HepG2 (cell line): Measurements from ENCODE around the gene BPHL. TPM values are rescaled to one million over a fixed set of nuclear protein-coding genes. Genes with fewer than 3 reads are reported as not detected.

Source experiments
- ATAC-seq: fragments of 200-7000 bp; cut with Tn5 transposase; 3 replicates; pipeline ENCODE4 v1.9.1; 2020; ENCODE audit warnings: mild to moderate bottlenecking, moderate library complexity
- BruUV-seq: library from RNA; stranded (reverse); fragments of 400-500 nt; replicated peaks from 2 replicates; lab custom pipeline; 2021; lab: Mats Ljungman, UMichigan
- CTCF ChIA-PET: fragments of 300-600 bp; formaldehyde crosslinking; extraction: SDS; loops from one replicate; lab custom pipeline; 2021; ENCODE audit warnings: low total read pairs, inconsistent platforms, low intra/inter-chr PET ratio; lab: Yijun Ruan, JAX
- POLR2A ChIA-PET: fragments of 350-600 bp; sonication (Branson Sonifier 250); formaldehyde crosslinking; loops from one replicate; lab custom pipeline; 2020; ENCODE audit warnings: antibody characterized with exemption, inconsistent platforms; lab: Yijun Ruan, JAX
- DNase-seq: peaks from one replicate; pipeline ENCODE4 v3.0.0-alpha.2; 2015; ENCODE audit warnings: low spot score
- FAIRE-seq: peaks from 3 replicates; lab custom pipeline; 2011; peaks lifted over from hg19 to GRCh38; lab: Jason Lieb, UNC
- H2AFZ ChIP-seq: one replicate; pipeline ENCODE4 v1.6.1; 2011; ENCODE audit warnings: low read length, inconsistent platforms
- H3K27ac ChIP-seq: fragments of 300-600 bp; 3 replicates; pipeline ENCODE4 v1.8.0; 2011; ENCODE audit warnings: mixed run types, mild to moderate bottlenecking, mixed read lengths, low read length, inconsistent platforms; ENCODE audit not compliant: insufficient read depth; ENCODE audit errors: extremely low read length
- H3K27me3 ChIP-seq, 2 experiments: fragments of 200-600 bp in 1 of 2; 2 replicates in 1 of 2; 3 replicates in 1 of 2; pipeline versions ENCODE4 v1.6.0 to v1.8.0; 2011; ENCODE audit warnings: low read length in 2 of 2, mild to moderate bottlenecking in 2 of 2, moderate library complexity in 2 of 2, inconsistent platforms in 1 of 2; ENCODE audit not compliant: insufficient read depth in 2 of 2, control insufficient read depth in 1 of 2
- H3K36me3 ChIP-seq, 2 experiments: fragments of 200-600 bp in 1 of 2; replicated peaks in 1 of 2; 2 replicates in 1 of 2; 3 replicates in 1 of 2; pipeline versions ENCODE4 v1.5.1 to v1.8.0; 2011; ENCODE audit warnings: low read length in 2 of 2, inconsistent platforms in 1 of 2; ENCODE audit not compliant: insufficient read depth in 2 of 2, control insufficient read depth in 1 of 2
- H3K4me1 ChIP-seq: 2 replicates; pipeline ENCODE4 v1.5.1; 2012; ENCODE audit warnings: low read length, inconsistent platforms; ENCODE audit not compliant: insufficient read depth
- H3K4me2 ChIP-seq: 2 replicates; pipeline ENCODE4 v1.6.0; 2011; ENCODE audit warnings: low read depth, low read length, inconsistent platforms
- H3K4me3 ChIP-seq, 3 experiments: fragments of 200-600 bp in 1 of 3; sonication (generic), shearing (Covaris generic) in 1 of 3; replicated peaks in 1 of 3; 2 replicates each; pipeline ENCODE4 v1.5.1; 2011 to 2016; ENCODE audit warnings: low read length in 3 of 3, inconsistent platforms in 2 of 3, low read depth in 2 of 3, mild to moderate bottlenecking in 2 of 3, control low read depth in 1 of 3, mixed read lengths in 1 of 3; ENCODE audit not compliant: insufficient read depth in 1 of 3
- H3K79me2 ChIP-seq: one replicate; pipeline ENCODE4 v1.6.1; 2011; ENCODE audit warnings: low read length, inconsistent platforms; ENCODE audit not compliant: insufficient read depth
- H3K9ac ChIP-seq: 2 replicates; pipeline ENCODE4 v1.6.0; 2011; ENCODE audit warnings: mild to moderate bottlenecking, low read depth, low read length, inconsistent platforms; ENCODE audit not compliant: insufficient read depth
- H3K9me3 ChIP-seq: 2 replicates; pipeline ENCODE4 v1.5.1; 2012; ENCODE audit warnings: mild to moderate bottlenecking, low read length
- H4K20me1 ChIP-seq: 2 replicates; pipeline ENCODE4 v1.6.0; 2011; ENCODE audit warnings: inconsistent platforms, mild to moderate bottlenecking, low read length, moderate library complexity; ENCODE audit not compliant: insufficient read depth
- FOXA3 ChIP-seq: IDR thresholded peaks from 2 replicates; pipeline ENCODE4 v1.6.1; 2016; ENCODE audit warnings: missing genetic modification reagents, missing compliant biosample characterization
- FOXO1 ChIP-seq: sonication (generic); formaldehyde crosslinking; IDR thresholded peaks from 2 replicates; pipeline ENCODE4 v1.4.0; 2020; ENCODE audit warnings: missing genetic modification reagents
- GLI4 ChIP-seq: sonication (generic); formaldehyde crosslinking; IDR thresholded peaks from 2 replicates; pipeline ENCODE4 v1.5.1; 2020; ENCODE audit warnings: missing genetic modification reagents, mild to moderate bottlenecking, moderate library complexity, borderline replicate concordance
- HNRNPK ChIP-seq: fragments of 200-400 bp; formaldehyde crosslinking; IDR thresholded peaks from 2 replicates; pipeline ENCODE4 v1.6.1; 2018; ENCODE audit warnings: low read length, low read depth, moderate library complexity, mild to moderate bottlenecking; ENCODE audit not compliant: poor library complexity, severe bottlenecking
- KDM6A ChIP-seq: IDR thresholded peaks from 2 replicates; pipeline ENCODE4 v1.6.1; 2016; ENCODE audit warnings: low read depth
- MBD4 ChIP-seq: IDR thresholded peaks from 2 replicates; pipeline ENCODE4 v1.6.1; 2012; ENCODE audit warnings: low read length, inconsistent platforms, borderline replicate concordance
- NR2F1 ChIP-seq, 2 experiments: fragments of 450-650 bp in 1 of 2; formaldehyde crosslinking in 1 of 2; IDR thresholded peaks; 2 replicates each; pipeline versions ENCODE4 v1.5.0 to v1.6.1; 2016 to 2020; ENCODE audit warnings: mild to moderate bottlenecking in 1 of 2, missing compliant biosample characterization in 1 of 2, missing genetic modification reagents in 1 of 2, moderate library complexity in 1 of 2
- SKI ChIP-seq: fragments of 450-650 bp; IDR thresholded peaks from one replicate; pipeline ENCODE4 v1.6.1; 2018; ENCODE audit warnings: mild to moderate bottlenecking; ENCODE audit not compliant: partially characterized antibody
- SPEN ChIP-seq: sonication (generic); formaldehyde crosslinking; IDR thresholded peaks from 2 replicates; pipeline ENCODE4 v1.5.1; 2020; ENCODE audit warnings: low read depth, mild to moderate bottlenecking, missing genetic modification reagents
- SUZ12 ChIP-seq: fragments of 150-350 bp; IDR thresholded peaks from 2 replicates; pipeline ENCODE4 v1.6.1; 2014; ENCODE audit warnings: low read depth, low read length
- SYNCRIP ChIP-seq: fragments of 200-400 bp; formaldehyde crosslinking; IDR thresholded peaks from 2 replicates; pipeline ENCODE4 v1.6.1; 2018; ENCODE audit warnings: mild to moderate bottlenecking, low read depth, low read length; ENCODE audit not compliant: insufficient read depth
- TCF7 ChIP-seq: sonication (generic); IDR thresholded peaks from 2 replicates; pipeline ENCODE4 v1.6.1; 2016; ENCODE audit warnings: antibody characterized with exemption, low read depth
- ZFP90 ChIP-seq: sonication (generic); formaldehyde crosslinking; IDR thresholded peaks from 2 replicates; pipeline ENCODE4 v1.8.0; 2022; ENCODE audit warnings: missing genetic modification reagents, mild to moderate bottlenecking, inconsistent platforms, borderline replicate concordance
- ZKSCAN1 ChIP-seq: fragments of 150-350 bp; IDR thresholded peaks from 2 replicates; pipeline ENCODE4 v1.6.1; 2014; ENCODE audit warnings: low read length
- ZNF143 ChIP-seq: sonication (generic); formaldehyde crosslinking; IDR thresholded peaks from 2 replicates; pipeline ENCODE4 v1.4.0; 2020; ENCODE audit warnings: missing genetic modification reagents
- ZNF549 ChIP-seq: sonication (generic); formaldehyde crosslinking; IDR thresholded peaks from 2 replicates; pipeline ENCODE4 v1.5.0; 2020; ENCODE audit warnings: missing genetic modification reagents
- WGBS: methylation state at CpG from one replicate; pipeline ENCODE4 v1.1.6; 2017; ENCODE audit warnings: low lambda C conversion rate; 5-methylcytosine and 5-hydroxymethylcytosine counted together
- in situ Hi-C: cut with HindIII; loops from 2 replicates; pipeline ENCODE4 v1.10.0; 2017; ENCODE audit warnings: low pct_unique_long_range_greater_than_20kb; ENCODE audit not compliant: extremely low pct_ligation_motif_present
- intact Hi-C: fragments of 100-400 bp; cut with micrococcal nuclease; formaldehyde crosslinking; loops from one replicate; pipeline ENCODE4 v1.10.0; 2022; ENCODE audit not compliant: unreplicated experiment
- polyA plus RNA-seq, 8 experiments: library from polyadenylated mRNA; depleted of rRNA in 3 of 8; stranded (reverse) in 7 of 8; unstranded in 1 of 8; fragments of >200 nt; fragmentation: Illumina TruSeq in 4 of 8; extraction: Trizol in 4 of 8; gene quantifications; 2 replicates each; pipeline versions ENCODE4 v1.2.1 to v1.2.3, GENCODE V29; 2011 to 2016; ENCODE audit warnings: low read depth in 4 of 8, missing spikeins in 1 of 8, mixed read lengths in 1 of 8; ENCODE audit not compliant: insufficient read depth in 1 of 8
- total RNA-seq, 5 experiments: library from RNA; depleted of rRNA; stranded (reverse); fragments of >200 nt; fragmentation: Illumina TruSeq; extraction: Trizol; gene quantifications; 2 replicates each; pipeline ENCODE4 v1.2.3, GENCODE V29; 2016; ENCODE audit warnings: low read depth in 1 of 5
- TF ChIP-seq, protein P1 (sequence below): sonication (generic); formaldehyde crosslinking; IDR thresholded peaks from 2 replicates; pipeline ENCODE4 v1.5.1; 2020; ENCODE audit warnings: missing genetic modification reagents, mild to moderate bottlenecking, borderline replicate concordance

BPHL gene
- total and polyA plus RNA-seq, 2 of the 13 experiments (the other 11 are each of a cell fraction or from before 2014, with no cell fraction given): 37.8 to 39.5 TPM

DNA sequence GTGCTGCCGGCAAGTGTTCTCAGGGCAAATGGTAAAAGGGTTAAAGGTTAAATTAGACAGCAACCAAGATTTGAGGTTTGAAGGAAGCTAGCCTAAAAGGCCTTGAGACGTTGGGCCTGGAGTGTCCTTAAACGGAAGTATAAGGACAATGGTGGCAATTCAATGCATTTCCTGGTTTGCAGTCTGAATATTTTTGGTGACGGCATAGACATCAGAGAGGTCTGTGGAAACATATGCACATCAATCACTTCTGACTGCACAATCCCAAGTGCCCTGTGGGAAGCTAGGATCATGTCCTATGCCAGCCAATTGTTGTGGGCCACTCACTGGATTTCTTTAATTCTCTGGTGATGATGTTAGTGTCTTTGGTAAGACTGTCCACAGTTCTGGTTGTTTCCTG is 64.6 kb downstream of the BPHL start:
- DNase-seq (no peak), FAIRE-seq (no peak), ATAC-seq (no peak)
- H3K9ac ChIP-seq: no peak overlapping the region
- no peaks in the 10 kb centered on the region for H3K36me3 ChIP-seq
- H2AFZ ChIP-seq: no peak overlapping the region
- WGBS: 67% methylated on average over 4 of the region's 4 CpGs
- in situ Hi-C loops (no loop called here), intact Hi-C loops (no loop called here)
- H3K9me3 ChIP-seq: no peaks in the 10 kb centered on the region
- TF ChIP-seq ZNF143 (CRISPR knock-in tag) (no peak), TCF7 (no peak), SPEN (CRISPR knock-in tag) (no peak), FOXO1 (CRISPR knock-in tag) (no peak), SYNCRIP (no peak), MBD4 (no peak)
- ChIA-PET CTCF (no interaction called here), POLR2A (no interaction called here)
- no peak overlapping the region for H3K27ac ChIP-seq
- H3K4me1 ChIP-seq: no peaks in the 10 kb centered on the region
- H3K4me2 ChIP-seq: no peak overlapping the region
- peaks cover 0 to 7% of the 10 kb centered on the region in 2 experiments; a peak in 3 of 5 replicates for H3K27me3 ChIP-seq
- no peaks in the 10 kb centered on the region for H4K20me1 ChIP-seq
- H3K79me2 ChIP-seq: no peaks in the 10 kb centered on the region
- no TSS peak for BruUV-seq
- H3K4me3 ChIP-seq: no peak overlapping the region

DNA sequence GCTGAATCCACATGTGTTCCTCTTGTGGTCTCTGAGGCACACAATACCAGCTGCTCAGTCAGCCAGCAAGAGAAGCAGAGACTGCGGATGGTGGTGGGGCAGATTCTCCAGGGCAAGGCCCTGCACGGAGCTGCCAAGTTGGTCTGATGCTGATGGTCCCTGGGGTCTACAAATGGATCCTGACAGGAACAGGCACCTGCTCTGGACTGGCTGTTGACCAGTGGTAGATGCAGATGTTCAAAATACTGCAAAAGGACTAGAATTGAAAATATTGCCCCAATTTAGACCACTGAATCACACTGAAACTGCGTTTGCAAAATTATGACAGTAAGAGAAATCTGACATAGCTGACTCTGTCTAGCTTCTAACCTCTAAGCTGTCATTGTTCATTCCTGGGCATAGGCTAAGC is 68.5 kb downstream of the BPHL start:
- Histone ChIP-seq H2AFZ (no peak overlapping the region), H3K36me3 (no peaks in the 10 kb centered on the region; a peak in 1 of 5 replicates), H3K4me2 (no peak overlapping the region), H3K4me3 (no peak overlapping the region), H3K79me2 (no peaks in the 10 kb centered on the region), H3K27me3 (peaks cover 0 to 7% of the 10 kb centered on the region in 2 experiments; a peak in 2 of 5 replicates), H3K9me3 (no peaks in the 10 kb centered on the region), H3K9ac (no peak overlapping the region), H3K4me1 (no peaks in the 10 kb centered on the region), H3K27ac (no peak overlapping the region), H4K20me1 (no peaks in the 10 kb centered on the region)
- ChIA-PET POLR2A (no interaction called here), CTCF (no interaction called here)
- WGBS: 77% methylated on average over 3 of the region's 3 CpGs
- ATAC-seq (no peak; the same call in 2 of the 3 replicates), DNase-seq (no peak), FAIRE-seq (no peak)
- intact Hi-C loops: loop anchor here (5.0 kb wide), 1 partner anchor 995 kb away; no protein-coding TSS in a partner anchor
- no TSS peak for BruUV-seq
- in situ Hi-C loops: no loop called here
- no peak for TF ChIP-seq GLI4 (CRISPR knock-in tag)
- no peak for TF ChIP-seq ZFP90 (CRISPR knock-in tag)
- no peak for TF ChIP-seq FOXA3
- TF ChIP-seq, protein P1, sequence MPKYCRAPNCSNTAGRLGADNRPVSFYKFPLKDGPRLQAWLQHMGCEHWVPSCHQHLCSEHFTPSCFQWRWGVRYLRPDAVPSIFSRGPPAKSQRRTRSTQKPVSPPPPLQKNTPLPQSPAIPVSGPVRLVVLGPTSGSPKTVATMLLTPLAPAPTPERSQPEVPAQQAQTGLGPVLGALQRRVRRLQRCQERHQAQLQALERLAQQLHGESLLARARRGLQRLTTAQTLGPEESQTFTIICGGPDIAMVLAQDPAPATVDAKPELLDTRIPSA (CRISPR knock-in tag): no peak
- no peak for TF ChIP-seq KDM6A (CRISPR knock-in tag)
- TF ChIP-seq ZNF549 (CRISPR knock-in tag): no peak
- no peak for TF ChIP-seq HNRNPK
- TF ChIP-seq ZKSCAN1: no peak
- no peak for TF ChIP-seq SKI
- no peak for TF ChIP-seq NR2F1 (CRISPR knock-in tag; IDR thresholded peaks at IDR 0.05)
- no peak for TF ChIP-seq SUZ12
